Activated effector memory CD4-positive, alpha-beta T cell treated with Interleukin-2 at 50 U/mL for 16 hours (primary cell): ENCODE measurements around the gene FHIP1A.

ENCODE experiments used
- DNase-seq: peaks from one replicate; pipeline ENCODE4 v3.0.0-alpha.2; 2020

Gene FHIP1A

GRCh38 chr4:151418385-151418784 is 9.4 kb downstream of the FHIP1A start:
- DNase-seq = no peak

- DNase-seq = no peak
Measured at GRCh38 chr4:151418856-151419255, 9.9 kb downstream of the FHIP1A start.

- no peak for DNase-seq
Measured at GRCh38 chr4:151420250-151420807, 11.4 kb downstream of the FHIP1A start.

GRCh38 chr4:151422854-151423253 is 13.9 kb downstream of the FHIP1A start:
- DNase-seq = no peak

GRCh38 chr4:151426513-151426912 is 17.5 kb downstream of the FHIP1A start:
- DNase-seq = no peak

- no peak for DNase-seq
Measured at GRCh38 chr4:151427266-151427665, 18.3 kb downstream of the FHIP1A start.

GRCh38 chr4:151428346-151428745 is 19.4 kb downstream of the FHIP1A start:
- DNase-seq = no peak

- no peak for DNase-seq
Measured at GRCh38 chr4:151429957-151430570, 21.1 kb downstream of the FHIP1A start.

GRCh38 chr4:151430740-151431457 is 21.9 kb downstream of the FHIP1A start:
- DNase-seq = no peak

- no peak for DNase-seq
Measured at GRCh38 chr4:151431728-151432127, 22.8 kb downstream of the FHIP1A start.

GRCh38 chr4:151432654-151433053 is 23.7 kb downstream of the FHIP1A start:
- no peak for DNase-seq

GRCh38 chr4:151434183-151434860 is 25.3 kb downstream of the FHIP1A start:
- DNase-seq = no peak

GRCh38 chr4:151436093-151436518 is 27.1 kb downstream of the FHIP1A start:
- DNase-seq = no peak

- no peak for DNase-seq
Measured at GRCh38 chr4:151437505-151437904, 28.5 kb downstream of the FHIP1A start.

GRCh38 chr4:151438154-151438553 is 29.2 kb downstream of the FHIP1A start:
- DNase-seq = no peak

GRCh38 chr4:151439320-151439719 is 30.3 kb downstream of the FHIP1A start:
- DNase-seq = no peak

- DNase-seq = no peak
Measured at GRCh38 chr4:151442002-151442401, 33.0 kb downstream of the FHIP1A start.

- DNase-seq = no peak
Measured at GRCh38 chr4:151443247-151443646, 34.3 kb downstream of the FHIP1A start.

GRCh38 chr4:151443752-151444151 is 34.8 kb downstream of the FHIP1A start:
- no peak for DNase-seq

GRCh38 chr4:151446208-151446607 is 37.2 kb downstream of the FHIP1A start:
- DNase-seq = no peak

GRCh38 chr4:151454513-151454912 is 45.5 kb downstream of the FHIP1A start:
- no peak for DNase-seq

GRCh38 chr4:151455212-151455611 is 46.2 kb downstream of the FHIP1A start:
- DNase-seq = no peak

GRCh38 chr4:151458148-151458547 is 49.2 kb downstream of the FHIP1A start:
- DNase-seq = no peak
